Stimulated activated CD4-positive, alpha-beta T cell treated with anti-CD3 and anti-CD28 coated beads, Interleukin-15, amount 100 ng/mL, for 24 hours (primary cell): ENCODE data around the gene SLC25A45.
"Not testable (repeated sequence)": the region's sequence is repeated elsewhere in the genome, so short reads cannot be mapped to it uniquely, and the experiment has no call there.

ENCODE experiments used
- DNase-seq: peaks from one replicate; pipeline ENCODE4 v3.0.0-alpha.2; 2020

SLC25A45 gene

GRCh38 chr11:65355776-65356393, 26.6 kb downstream of the SLC25A45 start:
- DNase-seq = no peak

- DNase-seq = peak; percentile 73
These were observed 27.3 kb downstream of the SLC25A45 start for GRCh38 chr11:65355013-65355775.

GRCh38 chr11:65354265-65355012, 28.0 kb downstream of the SLC25A45 start, which contains the start of gene TIGD3:
TIGD3 (plus strand) TSS chr11:65354751; CDS start chr11:65355809, 1,058 bp downstream.
- peak; percentile 99 for DNase-seq

GRCh38 chr11:65353900-65354264, 28.6 kb downstream of the SLC25A45 start:
- no peak for DNase-seq

- DNase-seq = no peak
These were observed 29.1 kb downstream of the SLC25A45 start for GRCh38 chr11:65353376-65353775.

GRCh38 chr11:65352783-65353182, 29.7 kb downstream of the SLC25A45 start:
- DNase-seq = no peak

- DNase-seq = no peak
These were observed 30.9 kb downstream of the SLC25A45 start for GRCh38 chr11:65351511-65351910.

GRCh38 chr11:65341856-65342255, 40.6 kb downstream of the SLC25A45 start:
- DNase-seq = no peak

- DNase-seq = no peak
These were observed 42.2 kb downstream of the SLC25A45 start for GRCh38 chr11:65340226-65340625.

- DNase-seq = no peak
These were observed 43.8 kb downstream of the SLC25A45 start for GRCh38 chr11:65338676-65339075.

- no peak for DNase-seq
These were observed 47.6 kb downstream of the SLC25A45 start for GRCh38 chr11:65334696-65335295.

GRCh38 chr11:65332591-65332990, 49.9 kb downstream of the SLC25A45 start:
- not testable (repeated sequence) for DNase-seq

GRCh38 chr11:65330544-65330943, 51.9 kb downstream of the SLC25A45 start:
- DNase-seq = no peak

- peak; percentile 93 for DNase-seq
These were observed 52.5 kb downstream of the SLC25A45 start for GRCh38 chr11:65329944-65330403.

GRCh38 chr11:65329478-65329877, 53.0 kb downstream of the SLC25A45 start:
- no peak for DNase-seq

- DNase-seq = no peak
These were observed 55.4 kb downstream of the SLC25A45 start for GRCh38 chr11:65327021-65327420.

GRCh38 chr11:65325435-65325834, 57.0 kb downstream of the SLC25A45 start:
- no peak for DNase-seq
